ENCODE measurements around the gene POTEG.
"Not testable (repeated sequence)": the region's sequence is repeated elsewhere in the genome, so short reads cannot be mapped to it uniquely, and the experiment has no call there.

Gene POTEG

DNA sequence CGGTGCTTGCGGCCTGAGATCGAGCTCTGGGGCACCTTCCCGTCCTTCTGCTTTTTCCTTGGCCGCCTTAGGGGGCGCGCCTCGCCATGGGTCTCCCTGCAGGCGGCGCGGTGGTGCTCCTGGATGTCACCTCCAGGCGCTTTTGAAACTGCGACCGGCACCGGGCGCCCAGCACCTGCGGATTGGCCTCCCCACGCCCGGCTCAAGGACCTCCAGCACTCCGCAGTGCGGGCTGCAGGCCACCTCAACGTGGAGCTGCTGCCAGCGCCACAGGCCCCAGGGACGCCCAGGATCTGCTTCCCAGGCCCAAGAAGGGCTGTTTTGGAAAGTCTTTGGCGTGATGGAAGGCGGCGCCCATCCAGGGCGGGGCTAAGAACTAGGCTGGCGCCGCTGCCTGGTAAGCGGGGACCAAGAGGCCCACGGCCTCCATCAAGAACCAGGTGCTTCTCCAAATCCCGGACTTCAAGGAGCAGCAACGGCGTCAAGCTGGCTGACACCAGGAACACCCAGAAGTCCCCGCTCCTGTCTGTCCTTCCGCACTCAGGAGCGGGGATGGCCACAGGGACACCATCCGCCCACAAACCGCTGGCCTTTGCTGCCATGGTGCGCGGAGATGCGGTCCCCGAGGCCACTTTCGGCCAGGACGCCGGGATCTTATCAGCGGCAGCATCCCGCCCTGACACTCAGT, 61.2 kb downstream of the POTEG start:
- DNase-seq (ENCODE audit: low spot score) = not testable (repeated sequence)

- DNase-seq (ENCODE audit: low spot score) = not testable (repeated sequence)
Observed at GRCh38 chr14:19371767-19372166, 62.4 kb downstream of the POTEG start.

DNA sequence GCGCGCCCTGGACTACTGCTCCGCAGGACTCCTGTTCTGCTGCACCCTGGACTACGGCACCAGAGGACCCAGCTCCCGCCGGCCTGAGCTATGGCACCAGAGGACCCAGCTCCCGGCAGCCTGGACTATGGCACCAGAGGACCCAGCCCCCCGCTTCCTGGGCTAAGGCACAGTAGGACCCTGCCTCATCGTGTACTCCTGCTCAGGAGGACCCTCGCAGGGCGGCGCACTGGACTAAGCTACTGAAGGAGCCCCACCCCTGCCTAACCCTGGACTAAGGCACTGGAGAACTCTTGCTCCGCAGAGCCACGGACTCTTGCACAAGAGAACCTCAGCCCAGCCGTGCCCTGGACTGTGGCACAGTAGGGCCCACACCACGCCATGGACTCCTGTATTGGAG, 71.3 kb downstream of the POTEG start:
- DNase-seq (ENCODE audit: low spot score) = not testable (repeated sequence)

GRCh38 chr14:19362323-19362722, 71.8 kb downstream of the POTEG start:
- not testable (repeated sequence) for DNase-seq (ENCODE audit: low spot score)

DNA sequence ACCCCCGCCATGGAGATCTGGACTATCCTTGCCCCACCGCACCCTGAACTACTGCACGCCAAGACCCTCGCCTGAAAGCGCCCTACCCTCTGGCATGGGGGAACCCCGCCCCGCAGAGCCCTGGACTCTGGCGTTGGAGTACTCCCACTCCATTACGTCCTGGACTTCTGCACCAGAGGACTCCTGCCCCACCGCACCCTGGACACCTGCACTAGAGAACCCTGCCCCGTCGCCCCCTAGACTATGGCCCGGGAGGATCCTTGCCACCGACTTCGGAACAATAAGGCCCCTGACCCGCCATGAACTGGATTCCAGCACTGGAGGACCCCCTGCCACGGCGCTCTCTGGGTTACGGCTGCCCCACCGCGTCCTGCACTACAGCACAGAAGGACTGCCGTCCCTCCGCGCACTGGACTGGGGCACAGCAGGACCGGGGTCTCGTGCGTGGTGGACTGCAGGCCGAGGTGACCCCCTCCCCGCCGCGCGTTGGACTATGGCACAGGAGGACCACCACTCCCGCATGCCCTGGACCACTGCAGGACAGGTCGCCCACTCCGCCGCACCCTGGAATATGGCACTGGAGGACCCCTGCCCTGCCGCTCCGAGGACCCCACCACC, 72.4 kb downstream of the POTEG start:
- not testable (repeated sequence) for DNase-seq (ENCODE audit: low spot score)

DNA sequence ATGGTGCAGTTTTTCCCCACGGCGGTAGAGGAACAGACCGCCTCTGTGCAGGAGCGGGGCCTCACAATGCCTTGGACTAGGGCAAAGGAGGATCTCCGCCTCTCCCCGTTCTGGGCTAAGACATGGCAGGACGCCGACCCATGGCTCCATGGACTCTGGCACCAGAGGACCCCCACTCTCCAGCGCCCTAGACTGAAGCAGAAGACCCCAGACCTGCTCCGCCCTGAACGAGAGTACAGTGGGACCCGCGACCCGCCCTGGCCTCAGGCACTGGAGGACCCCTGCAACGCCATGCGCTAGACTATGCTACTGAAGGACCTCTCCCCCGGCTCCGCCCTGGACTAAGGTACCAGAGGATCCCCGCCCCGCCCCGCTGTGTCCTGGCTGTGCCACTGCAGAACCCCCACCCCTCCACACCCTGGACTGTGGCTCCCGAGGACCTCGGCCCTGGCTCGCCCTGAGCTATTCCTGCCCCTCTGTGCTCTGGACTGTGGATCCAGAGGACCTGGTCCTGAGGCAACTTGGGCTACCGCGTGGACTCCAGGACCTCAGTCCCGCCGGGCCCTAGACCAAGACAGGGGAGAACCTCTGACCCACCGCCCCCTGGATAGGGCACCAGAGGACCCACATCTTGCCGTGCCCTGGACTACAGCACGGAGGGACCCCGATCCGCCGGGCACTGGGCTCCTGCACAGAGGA, 73.1 kb downstream of the POTEG start:
- DNase-seq (ENCODE audit: low spot score) = not testable (repeated sequence)

Data from CD4-positive, alpha-beta T cell treated with Interleukin-6 at 100 ng/mL for 8 hours (primary cell).